ENCODE data around the gene PRG2. TPM values are rescaled to one million over a fixed set of nuclear protein-coding genes. Genes with fewer than 3 reads are reported as not detected.

Gene PRG2
- total and polyA plus RNA-seq, 5 donors from 2014 or later = 0.13 TPM; not detected in 4

GRCh38 chr11:57359896-57360690 lies 30.4 kb downstream of the PRG2 start:
- no peak for DNase-seq
- H3K27ac ChIP-seq (ENCODE audit: insufficient read depth, low read length, poor library complexity, severe bottlenecking) = no peak overlapping the region
- H3K4me3 ChIP-seq (ENCODE audit: low read depth, low read length) = no peak overlapping the region
- Mint-ChIP-seq H3K4me3 (no peak overlapping the region), H3K4me1 (no peaks in the 10 kb centered on the region), H3K27me3 (no peaks in the 10 kb centered on the region), H3K36me3 (no peaks in the 10 kb centered on the region), H3K27ac (no peak overlapping the region), H3K9me3 (no peaks in the 10 kb centered on the region)
- H3K36me3 ChIP-seq (ENCODE audit: control insufficient read depth, insufficient read depth, low read length) = no peaks in the 10 kb centered on the region
- peaks cover 2% of the 10 kb centered on the region for H3K27me3 ChIP-seq (ENCODE audit: control insufficient read depth, insufficient read depth, low read length)
- no peak for ATAC-seq (ENCODE audit: low read depth in 2 of 2)
- no peaks in the 10 kb centered on the region for H3K4me1 ChIP-seq (ENCODE audit: control insufficient read depth, insufficient read depth, low read length, poor library complexity, severe bottlenecking)
- H3K9me3 ChIP-seq (ENCODE audit: control insufficient read depth in 2 of 2, low read length in 2 of 2) = no peaks in the 10 kb centered on the region

GRCh38 chr11:57359396-57359795 lies 31.1 kb downstream of the PRG2 start:
- Mint-ChIP-seq H3K36me3 (no peaks in the 10 kb centered on the region), H3K4me3 (no peak overlapping the region), H3K9me3 (no peaks in the 10 kb centered on the region), H3K4me1 (no peaks in the 10 kb centered on the region), H3K27me3 (peaks cover 6% of the 10 kb centered on the region), H3K27ac (no peak overlapping the region)
- H3K4me3 ChIP-seq (ENCODE audit: low read depth, low read length) = no peak overlapping the region
- peaks cover 2% of the 10 kb centered on the region for H3K27me3 ChIP-seq (ENCODE audit: control insufficient read depth, insufficient read depth, low read length)
- H3K27ac ChIP-seq (ENCODE audit: insufficient read depth, low read length, poor library complexity, severe bottlenecking) = no peak overlapping the region
- DNase-seq = no peak
- ATAC-seq (ENCODE audit: low read depth in 2 of 2) = no peak
- no peaks in the 10 kb centered on the region for H3K9me3 ChIP-seq (ENCODE audit: control insufficient read depth in 2 of 2, low read length in 2 of 2)
- H3K36me3 ChIP-seq (ENCODE audit: control insufficient read depth, insufficient read depth, low read length) = no peaks in the 10 kb centered on the region
- H3K4me1 ChIP-seq (ENCODE audit: control insufficient read depth, insufficient read depth, low read length, poor library complexity, severe bottlenecking) = no peaks in the 10 kb centered on the region

GRCh38 chr11:57358991-57359390 lies 31.5 kb downstream of the PRG2 start:
- H3K27me3 ChIP-seq (ENCODE audit: control insufficient read depth, insufficient read depth, low read length) = peaks cover 2% of the 10 kb centered on the region
- no peak overlapping the region for H3K27ac ChIP-seq (ENCODE audit: insufficient read depth, low read length, poor library complexity, severe bottlenecking)
- H3K9me3 ChIP-seq (ENCODE audit: control insufficient read depth in 2 of 2, low read length in 2 of 2) = no peaks in the 10 kb centered on the region
- peaks cover 10% of the 10 kb centered on the region for H3K27me3 Mint-ChIP-seq
- no peaks in the 10 kb centered on the region for H3K36me3 ChIP-seq (ENCODE audit: control insufficient read depth, insufficient read depth, low read length)
- no peaks in the 10 kb centered on the region for H3K4me1 ChIP-seq (ENCODE audit: control insufficient read depth, insufficient read depth, low read length, poor library complexity, severe bottlenecking)
- no peaks in the 10 kb centered on the region for H3K9me3 Mint-ChIP-seq
- ATAC-seq (ENCODE audit: low read depth in 2 of 2) (no peak), DNase-seq (no peak)
- H3K4me1 Mint-ChIP-seq = no peaks in the 10 kb centered on the region
- H3K27ac Mint-ChIP-seq = no peak overlapping the region
- H3K36me3 Mint-ChIP-seq = no peaks in the 10 kb centered on the region
- no peak overlapping the region for H3K4me3 Mint-ChIP-seq
- H3K4me3 ChIP-seq (ENCODE audit: low read depth, low read length) = no peak overlapping the region

GRCh38 chr11:57358543-57358961 lies 31.9 kb downstream of the PRG2 start:
- H3K27ac ChIP-seq (ENCODE audit: insufficient read depth, low read length, poor library complexity, severe bottlenecking) = no peak overlapping the region
- Mint-ChIP-seq H3K36me3 (no peaks in the 10 kb centered on the region), H3K27ac (no peak overlapping the region), H3K9me3 (no peaks in the 10 kb centered on the region), H3K4me3 (no peak overlapping the region), H3K4me1 (no peaks in the 10 kb centered on the region), H3K27me3 (peaks cover 11% of the 10 kb centered on the region)
- DNase-seq (no peak), ATAC-seq (ENCODE audit: low read depth in 2 of 2) (no peak)
- no peaks in the 10 kb centered on the region for H3K36me3 ChIP-seq (ENCODE audit: control insufficient read depth, insufficient read depth, low read length)
- H3K4me3 ChIP-seq (ENCODE audit: low read depth, low read length) = no peak overlapping the region
- H3K4me1 ChIP-seq (ENCODE audit: control insufficient read depth, insufficient read depth, low read length, poor library complexity, severe bottlenecking) = no peaks in the 10 kb centered on the region
- H3K27me3 ChIP-seq (ENCODE audit: control insufficient read depth, insufficient read depth, low read length) = peaks cover 2% of the 10 kb centered on the region
- no peaks in the 10 kb centered on the region for H3K9me3 ChIP-seq (ENCODE audit: control insufficient read depth in 2 of 2, low read length in 2 of 2)

GRCh38 chr11:57357856-57358255 lies 32.6 kb downstream of the PRG2 start:
- no peak overlapping the region for H3K4me3 Mint-ChIP-seq
- no peaks in the 10 kb centered on the region for H3K9me3 Mint-ChIP-seq
- H3K36me3 Mint-ChIP-seq = no peaks in the 10 kb centered on the region
- Histone ChIP-seq H3K27me3 (ENCODE audit: control insufficient read depth, insufficient read depth, low read length) (peaks cover 2% of the 10 kb centered on the region), H3K36me3 (ENCODE audit: control insufficient read depth, insufficient read depth, low read length) (no peaks in the 10 kb centered on the region), H3K4me3 (ENCODE audit: low read depth, low read length) (no peak overlapping the region), H3K4me1 (ENCODE audit: control insufficient read depth, insufficient read depth, low read length, poor library complexity, severe bottlenecking) (no peaks in the 10 kb centered on the region), H3K9me3 (ENCODE audit: control insufficient read depth in 2 of 2, low read length in 2 of 2) (no peaks in the 10 kb centered on the region), H3K27ac (ENCODE audit: insufficient read depth, low read length, poor library complexity, severe bottlenecking) (no peak overlapping the region)
- no peaks in the 10 kb centered on the region for H3K4me1 Mint-ChIP-seq
- ATAC-seq (ENCODE audit: low read depth in 2 of 2) (no peak), DNase-seq (no peak)
- H3K27ac Mint-ChIP-seq = peak overlapping the region in 1 of 3 donors; percentile 5
- H3K27me3 Mint-ChIP-seq = peaks cover 11% of the 10 kb centered on the region

GRCh38 chr11:57357310-57357709 lies 33.1 kb downstream of the PRG2 start:
- H3K27ac ChIP-seq (ENCODE audit: insufficient read depth, low read length, poor library complexity, severe bottlenecking) = no peak overlapping the region
- Mint-ChIP-seq H3K36me3 (no peaks in the 10 kb centered on the region), H3K4me3 (no peak overlapping the region), H3K9me3 (no peaks in the 10 kb centered on the region), H3K4me1 (no peaks in the 10 kb centered on the region), H3K27me3 (peaks cover 11% of the 10 kb centered on the region), H3K27ac (peak overlapping the region in 1 of 3 donors; percentile 5)
- no peak for DNase-seq
- H3K4me3 ChIP-seq (ENCODE audit: low read depth, low read length) = no peak overlapping the region
- H3K27me3 ChIP-seq (ENCODE audit: control insufficient read depth, insufficient read depth, low read length) = peaks cover 2% of the 10 kb centered on the region
- ATAC-seq (ENCODE audit: low read depth in 2 of 2) = no peak
- H3K4me1 ChIP-seq (ENCODE audit: control insufficient read depth, insufficient read depth, low read length, poor library complexity, severe bottlenecking) = no peaks in the 10 kb centered on the region
- H3K9me3 ChIP-seq (ENCODE audit: control insufficient read depth in 2 of 2, low read length in 2 of 2) = no peaks in the 10 kb centered on the region
- no peaks in the 10 kb centered on the region for H3K36me3 ChIP-seq (ENCODE audit: control insufficient read depth, insufficient read depth, low read length)

GRCh38 chr11:57356268-57356667 lies 34.2 kb downstream of the PRG2 start:
- H3K36me3 Mint-ChIP-seq = no peaks in the 10 kb centered on the region
- no peak for ATAC-seq (ENCODE audit: low read depth in 2 of 2)
- H3K4me3 ChIP-seq (ENCODE audit: low read depth, low read length) = no peak overlapping the region
- H3K9me3 Mint-ChIP-seq = peaks cover 0 to 2% (median 0%) of the 10 kb centered on the region in 7 donors
- H3K27ac Mint-ChIP-seq = peak overlapping the region in 1 of 3 donors; percentile 30
- DNase-seq = no peak
- H3K9me3 ChIP-seq (ENCODE audit: control insufficient read depth in 2 of 2, low read length in 2 of 2) = peaks cover 0 to 3% of the 10 kb centered on the region in 2 experiments
- H3K4me1 ChIP-seq (ENCODE audit: control insufficient read depth, insufficient read depth, low read length, poor library complexity, severe bottlenecking) = no peaks in the 10 kb centered on the region
- no peaks in the 10 kb centered on the region for H3K36me3 ChIP-seq (ENCODE audit: control insufficient read depth, insufficient read depth, low read length)
- peaks cover 2% of the 10 kb centered on the region for H3K27me3 ChIP-seq (ENCODE audit: control insufficient read depth, insufficient read depth, low read length)
- H3K4me3 Mint-ChIP-seq = no peak overlapping the region
- H3K4me1 Mint-ChIP-seq = no peaks in the 10 kb centered on the region
- no peak overlapping the region for H3K27ac ChIP-seq (ENCODE audit: insufficient read depth, low read length, poor library complexity, severe bottlenecking)
- H3K27me3 Mint-ChIP-seq = peaks cover 11% of the 10 kb centered on the region

GRCh38 chr11:57354699-57355098 lies 35.8 kb downstream of the PRG2 start:
- H3K27ac Mint-ChIP-seq = no peak overlapping the region
- H3K27me3 Mint-ChIP-seq = peaks cover 14% of the 10 kb centered on the region
- H3K4me1 ChIP-seq (ENCODE audit: control insufficient read depth, insufficient read depth, low read length, poor library complexity, severe bottlenecking) = peaks cover 4% of the 10 kb centered on the region
- H3K4me3 Mint-ChIP-seq = no peak overlapping the region
- no peaks in the 10 kb centered on the region for H3K36me3 ChIP-seq (ENCODE audit: control insufficient read depth, insufficient read depth, low read length)
- no peak overlapping the region for H3K27ac ChIP-seq (ENCODE audit: insufficient read depth, low read length, poor library complexity, severe bottlenecking)
- H3K27me3 ChIP-seq (ENCODE audit: control insufficient read depth, insufficient read depth, low read length) = peaks cover 2% of the 10 kb centered on the region
- peaks cover 0 to 2% (median 0%) of the 10 kb centered on the region in 7 donors for H3K9me3 Mint-ChIP-seq
- peaks cover 0 to 3% of the 10 kb centered on the region in 2 experiments for H3K9me3 ChIP-seq (ENCODE audit: control insufficient read depth in 2 of 2, low read length in 2 of 2)
- no peak overlapping the region for H3K4me3 ChIP-seq (ENCODE audit: low read depth, low read length)
- peak in 1 of 2 donors; percentile 12 for ATAC-seq (ENCODE audit: low read depth in 2 of 2)
- no peaks in the 10 kb centered on the region for H3K36me3 Mint-ChIP-seq
- peaks cover 0 to 3% (median 1%) of the 10 kb centered on the region in 4 donors for H3K4me1 Mint-ChIP-seq
- no peak for DNase-seq

Measured in CD4-positive, CD25-positive, alpha-beta regulatory T cell (primary cell).